RWPE1 (cell line): Measurements from ENCODE around the gene CEP104.

Experiments
- CTCF ChIA-PET: fragments of 350-600 bp; sonication (Branson Sonifier 250); formaldehyde crosslinking; extraction: SDS; loops from one replicate; lab custom pipeline; 2021; lab: Yijun Ruan, JAX
- POLR2A ChIA-PET: fragments of 400-600 bp; formaldehyde crosslinking; extraction: SDS; loops from one replicate; lab custom pipeline; 2020; ENCODE audit warnings: antibody characterized with exemption; ENCODE audit not compliant: low non-redundant PET; lab: Yijun Ruan, JAX
- DNase-seq: peaks from one replicate; pipeline ENCODE4 v3.0.0; 2012; ENCODE audit warnings: low spot score
- H3K27ac ChIP-seq: fragments of 450-650 bp; 2 replicates; pipeline ENCODE4 v1.5.1; 2017
- CTCF ChIP-seq: fragments of 450-650 bp; conservative IDR thresholded peaks from 2 replicates; pipeline ENCODE4 v1.5.1; 2017; ENCODE audit warnings: low read depth, mild to moderate bottlenecking

The CEP104 gene

GRCh38 chr1:3851292-3851691 lies 5.7 kb downstream of the CEP104 start:
- TF ChIP-seq CTCF, result no peak
- ChIA-PET CTCF (no interaction called here), POLR2A (no interaction called here)
- DNase-seq, result no peak
- H3K27ac ChIP-seq, result no peak overlapping the region

GRCh38 chr1:3850857-3851256 lies 6.2 kb downstream of the CEP104 start:
- ChIA-PET POLR2A (no interaction called here), CTCF (no interaction called here)
- H3K27ac ChIP-seq, result no peak overlapping the region
- no peak for DNase-seq
- no peak for TF ChIP-seq CTCF

- CTCF ChIA-PET, result no interaction called here
- POLR2A ChIA-PET, result no interaction called here
Measured at GRCh38 chr1:3847081-3847480, 9.9 kb downstream of the CEP104 start.

GRCh38 chr1:3846541-3846940 lies 10.5 kb downstream of the CEP104 start:
- no peak overlapping the region for H3K27ac ChIP-seq
- ChIA-PET POLR2A (no interaction called here), CTCF (no interaction called here)
- DNase-seq, result no peak
- no peak for TF ChIP-seq CTCF

More at GRCh38 chr1:3847081-3847480, 9.9 kb downstream of the CEP104 start:
- no peak overlapping the region for H3K27ac ChIP-seq
- TF ChIP-seq CTCF, result no peak
- DNase-seq, result no peak

- ChIA-PET CTCF (no interaction called here), POLR2A (no interaction called here)
- no peak overlapping the region for H3K27ac ChIP-seq
- DNase-seq, result no peak
- TF ChIP-seq CTCF, result no peak
Measured at GRCh38 chr1:3842912-3843311, 14.1 kb downstream of the CEP104 start.

GRCh38 chr1:3841491-3841890 lies 15.5 kb downstream of the CEP104 start:
- POLR2A ChIA-PET, result no interaction called here
- no peak for DNase-seq
- CTCF ChIA-PET, result no interaction called here
- TF ChIP-seq CTCF, result no peak
- no peak overlapping the region for H3K27ac ChIP-seq

GRCh38 chr1:3838788-3839187 lies 18.2 kb downstream of the CEP104 start:
- CTCF ChIA-PET, result no interaction called here
- TF ChIP-seq CTCF, result no peak
- POLR2A ChIA-PET, result no interaction called here
- no peak overlapping the region for H3K27ac ChIP-seq
- DNase-seq, result no peak
